SJCRH30 (cell line): Measurements from ENCODE around the gene AKAP11. TPM values are rescaled to one million over a fixed set of nuclear protein-coding genes. Genes with fewer than 3 reads are reported as not detected.

ENCODE experiments used
- DNase-seq, 2 experiments: peaks; one replicate each; pipeline ENCODE4 v3.0.0-alpha.2; 2015 to 2020
- H3K27ac ChIP-seq: fragments of 250-450 bp; sonication (Bioruptor Pico); 2 replicates; pipeline ENCODE4 v1.5.1; 2020; ENCODE audit warnings: mild to moderate bottlenecking, moderate library complexity
- H3K27me3 ChIP-seq: fragments of 250-450 bp; sonication (Bioruptor Pico); 2 replicates; pipeline ENCODE4 v1.5.1; 2020; ENCODE audit warnings: mild to moderate bottlenecking, moderate library complexity
- H3K36me3 ChIP-seq: fragments of 250-450 bp; sonication (Bioruptor Pico); 2 replicates; pipeline ENCODE4 v1.5.1; 2020; ENCODE audit warnings: mild to moderate bottlenecking, moderate library complexity
- H3K4me1 ChIP-seq: fragments of 250-450 bp; sonication (Bioruptor Pico); 2 replicates; pipeline ENCODE4 v1.5.1; 2020; ENCODE audit warnings: mild to moderate bottlenecking, moderate library complexity
- H3K4me3 ChIP-seq: fragments of 250-450 bp; sonication (Bioruptor Pico); 2 replicates; pipeline ENCODE4 v1.5.1; 2020; ENCODE audit warnings: mild to moderate bottlenecking, moderate library complexity
- H3K9me3 ChIP-seq: fragments of 250-450 bp; sonication (Bioruptor Pico); replicated peaks from 2 replicates; pipeline ENCODE4 v1.5.1; 2020; ENCODE audit warnings: mild to moderate bottlenecking, moderate library complexity
- total RNA-seq: library from RNA; depleted of rRNA; stranded (reverse); fragments of >200 nt; shearing (Covaris generic); gene quantifications from 2 replicates; pipeline ENCODE4 v1.2.3, GENCODE V29; 2014; rRNA removed

The AKAP11 gene
- total RNA-seq, 1 experiment from 2014 or later = 28.3 TPM

GRCh38 chr13:42369071-42369797 is 97.3 kb downstream of the AKAP11 start:
- no peak overlapping the region for H3K27ac ChIP-seq
- no peaks in the 10 kb centered on the region for H3K27me3 ChIP-seq
- H3K4me3 ChIP-seq = no peak overlapping the region
- no peaks in the 10 kb centered on the region for H3K36me3 ChIP-seq
- no peaks in the 10 kb centered on the region for H3K4me1 ChIP-seq
- no peaks in the 10 kb centered on the region for H3K9me3 ChIP-seq
- no peak for DNase-seq

- no peaks in the 10 kb centered on the region for H3K4me1 ChIP-seq
- H3K27ac ChIP-seq = no peak overlapping the region
- no peaks in the 10 kb centered on the region for H3K9me3 ChIP-seq
- H3K36me3 ChIP-seq = no peaks in the 10 kb centered on the region
- H3K27me3 ChIP-seq = no peaks in the 10 kb centered on the region
- no peak overlapping the region for H3K4me3 ChIP-seq
- no peak for DNase-seq
These were observed 98.3 kb downstream of the AKAP11 start for GRCh38 chr13:42370229-42370628.

Other genes starting within 250 kb of the AKAP11 start
- gene DGKH, start 223.5 kb upstream of the AKAP11 start, total RNA-seq = 5.9 and 8.6 TPM in 2 replicates